ENCODE measurements around the gene ISLR.

DNA sequence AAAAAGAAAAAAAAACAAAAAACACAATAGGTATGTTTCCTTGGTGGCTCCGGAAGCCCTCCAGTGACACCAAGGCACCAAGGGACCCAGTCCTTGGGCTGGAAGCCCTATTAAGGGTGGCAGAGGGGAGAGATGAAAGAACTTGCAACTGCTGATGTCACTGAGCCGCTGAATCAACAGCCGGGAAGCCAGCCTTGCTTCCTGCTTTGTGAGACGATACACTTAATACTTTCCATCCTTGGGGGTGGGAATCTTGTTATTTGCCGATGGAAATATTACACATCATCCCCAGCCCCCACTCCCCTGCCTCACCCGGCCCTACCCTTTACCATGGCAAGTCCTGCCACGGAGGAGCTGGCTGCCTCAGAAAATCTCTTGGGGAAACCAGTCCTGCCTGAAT, 48.8 kb upstream of the ISLR start:
- TF ChIP-seq, protein P1, sequence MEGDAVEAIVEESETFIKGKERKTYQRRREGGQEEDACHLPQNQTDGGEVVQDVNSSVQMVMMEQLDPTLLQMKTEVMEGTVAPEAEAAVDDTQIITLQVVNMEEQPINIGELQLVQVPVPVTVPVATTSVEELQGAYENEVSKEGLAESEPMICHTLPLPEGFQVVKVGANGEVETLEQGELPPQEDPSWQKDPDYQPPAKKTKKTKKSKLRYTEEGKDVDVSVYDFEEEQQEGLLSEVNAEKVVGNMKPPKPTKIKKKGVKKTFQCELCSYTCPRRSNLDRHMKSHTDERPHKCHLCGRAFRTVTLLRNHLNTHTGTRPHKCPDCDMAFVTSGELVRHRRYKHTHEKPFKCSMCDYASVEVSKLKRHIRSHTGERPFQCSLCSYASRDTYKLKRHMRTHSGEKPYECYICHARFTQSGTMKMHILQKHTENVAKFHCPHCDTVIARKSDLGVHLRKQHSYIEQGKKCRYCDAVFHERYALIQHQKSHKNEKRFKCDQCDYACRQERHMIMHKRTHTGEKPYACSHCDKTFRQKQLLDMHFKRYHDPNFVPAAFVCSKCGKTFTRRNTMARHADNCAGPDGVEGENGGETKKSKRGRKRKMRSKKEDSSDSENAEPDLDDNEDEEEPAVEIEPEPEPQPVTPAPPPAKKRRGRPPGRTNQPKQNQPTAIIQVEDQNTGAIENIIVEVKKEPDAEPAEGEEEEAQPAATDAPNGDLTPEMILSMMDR (IDR thresholded peaks at IDR 0.05): no peak
- TF ChIP-seq POLR2A (IDR thresholded peaks at IDR 0.05) (no peak), EP300 (IDR thresholded peaks at IDR 0.05) (no peak), POLR2AphosphoS5 (IDR thresholded peaks at IDR 0.05) (no peak)
